ENCODE measurements around the gene SIRPA. TPM values are rescaled to one million over a fixed set of nuclear protein-coding genes. Genes with fewer than 3 reads are reported as not detected.

Gene SIRPA
- total and polyA plus RNA-seq, 2 of the 4 experiments (the other 2 are of a cell fraction), result 9.9 to 40.2 TPM

GRCh38 chr20:1952737-1953530, 57.7 kb downstream of the SIRPA start:
- no peak overlapping the region for H4K8ac ChIP-seq (ENCODE audit: low read depth in 2 of 2, low read length in 2 of 2)
- H3K23ac ChIP-seq (ENCODE audit: low read depth, low read length), result no peak overlapping the region
- H2BK120ac ChIP-seq (ENCODE audit: low read depth, low read length), result no peak overlapping the region
- no peak for ATAC-seq (ENCODE audit: low read depth)
- no peak for DNase-seq
- no peak overlapping the region for H3K14ac ChIP-seq (replicated peaks; ENCODE audit: low read depth, low read length)
- H3K4ac ChIP-seq (ENCODE audit: low read depth, low read length), result no peak overlapping the region
- TF ChIP-seq USF2 (IDR thresholded peaks at IDR 0.05; ENCODE audit: low read depth, low read length), result no peak
- no peak for TF ChIP-seq RCOR1 (IDR thresholded peaks at IDR 0.05; ENCODE audit: insufficient replicate concordance, low read length)
- TF ChIP-seq MXI1 (IDR thresholded peaks at IDR 0.05; ENCODE audit: borderline replicate concordance, low read depth, low read length), result no peak
- no peak for TF ChIP-seq ELK1 (IDR thresholded peaks at IDR 0.05; ENCODE audit: borderline replicate concordance, low read depth, low read length)
- no peak for TF ChIP-seq BHLHE40 (IDR thresholded peaks at IDR 0.05; ENCODE audit: low read depth, low read length)
- TF ChIP-seq RFX5 (IDR thresholded peaks at IDR 0.05; ENCODE audit: low read depth, low read length), result no peak
- TF ChIP-seq CHD1 (IDR thresholded peaks at IDR 0.05; ENCODE audit: low read depth, low read length), result no peak
- no peak overlapping the region for H3K9ac ChIP-seq (ENCODE audit: low read depth, low read length)
- intact Hi-C loops (cut with micrococcal nuclease), result no loop called here
- no peaks in the 10 kb centered on the region for H3K9me3 ChIP-seq (ENCODE audit: control insufficient read depth, insufficient read depth, low read length)
- no peak overlapping the region for H3K27ac ChIP-seq (ENCODE audit: insufficient read depth, low read length)
- dilution Hi-C loops (cut with HindIII; ENCODE audit: low sequenced_read_pairs, unreplicated experiment), result no loop called here
- no peaks in the 10 kb centered on the region for H3K9me1 ChIP-seq (ENCODE audit: insufficient read depth, low read length)
- no peak overlapping the region for H2AFZ ChIP-seq (replicated peaks; ENCODE audit: low read length, poor library complexity)
- H3K4me3 ChIP-seq (ENCODE audit: insufficient read depth, low read depth, low read length), result no peak overlapping the region
- CTCF ChIA-PET, result no interaction called here
- H3K4me1 ChIP-seq (ENCODE audit: control insufficient read depth, insufficient read depth, low read length), result no peaks in the 10 kb centered on the region
- H2AK9ac ChIP-seq (replicated peaks; ENCODE audit: low read depth, low read length, poor library complexity), result no peak overlapping the region
- no peak overlapping the region for H4K91ac ChIP-seq (ENCODE audit: insufficient read depth, low read depth, low read length)
- no peak overlapping the region for H2BK20ac ChIP-seq (ENCODE audit: low read depth, low read length)
- in situ Hi-C loops (cut with MboI; ENCODE audit: low sequenced_read_pairs), result no loop called here
- H3K36me3 ChIP-seq (ENCODE audit: control insufficient read depth, insufficient read depth, low read length), result no peaks in the 10 kb centered on the region
- no peak overlapping the region for H3K18ac ChIP-seq (ENCODE audit: low read depth, low read length)
- no peaks in the 10 kb centered on the region for H3K79me1 ChIP-seq (ENCODE audit: low read depth in 1 of 2, low read length in 2 of 2)
- WGBS, 2 experiments (ENCODE audit: extremely low coverage in 2 of 2, insufficient read length in 1 of 2), result 55% methylated on average over 4 of the region's 6 CpGs; no CpG with 5 or more reads in 1 of the 2 experiments
- no peaks in the 10 kb centered on the region for H4K20me1 ChIP-seq (ENCODE audit: insufficient read depth, low read length)
- H3K56ac ChIP-seq (ENCODE audit: extremely low read depth, insufficient read depth, low read length), result no peak overlapping the region
- no peak overlapping the region for H2BK5ac ChIP-seq (ENCODE audit: low read depth, low read length, poor library complexity, severe bottlenecking)
- no TSS peak for BruUV-seq (replicated peaks)
- H2AK5ac ChIP-seq (ENCODE audit: low read depth, low read length), result no peak overlapping the region
- H3K4me2 ChIP-seq (ENCODE audit: low read depth, low read length), result no peak overlapping the region
- peaks cover 52% of the 10 kb centered on the region for H3K27me3 ChIP-seq (ENCODE audit: control insufficient read depth, insufficient read depth, low read length)
- H2BK15ac ChIP-seq (ENCODE audit: low read depth, low read length), result no peak overlapping the region
- POLR2A ChIA-PET (ENCODE audit: unreplicated experiment), result no interaction called here
- no peak overlapping the region for H4K5ac ChIP-seq (ENCODE audit: low read depth, low read length)
